Mesendoderm (in vitro differentiated cells): ENCODE data around the gene SPEG.

Experiments used
- DNase-seq: peaks from one replicate; pipeline ENCODE4 v3.0.0; 2013
- H2AK5ac ChIP-seq: 2 replicates; pipeline ENCODE4 v1.6.1; 2013; ENCODE audit warnings: low read length, inconsistent platforms
- H2BK120ac ChIP-seq: 2 replicates; pipeline ENCODE4 v1.6.1; 2013; ENCODE audit warnings: low read depth, mild to moderate bottlenecking, low read length, moderate library complexity, mixed read lengths
- H2BK15ac ChIP-seq: replicated peaks from 2 replicates; pipeline ENCODE4 v1.6.1; 2013; ENCODE audit warnings: low read depth, mild to moderate bottlenecking, moderate library complexity
- H2BK5ac ChIP-seq: 2 replicates; pipeline ENCODE4 v1.6.1; 2013; ENCODE audit warnings: low read length, inconsistent platforms
- H3K18ac ChIP-seq: 2 replicates; pipeline ENCODE4 v1.6.1; 2013; ENCODE audit warnings: mild to moderate bottlenecking, low read length, mixed read lengths
- H3K23ac ChIP-seq: one replicate; pipeline ENCODE4 v1.6.1; 2013; ENCODE audit warnings: low read length
- H3K27ac ChIP-seq: 2 replicates; pipeline ENCODE4 v1.5.1; 2013; ENCODE audit warnings: low read depth, mild to moderate bottlenecking, inconsistent platforms, low read length, moderate library complexity
- H3K27me3 ChIP-seq: 2 replicates; pipeline ENCODE4 v1.6.1; 2013; ENCODE audit warnings: low read length, control low read depth, mild to moderate bottlenecking, inconsistent platforms; ENCODE audit not compliant: insufficient read depth, poor library complexity
- H3K36me3 ChIP-seq: 2 replicates; pipeline ENCODE4 v1.6.1; 2013; ENCODE audit warnings: low read length, inconsistent platforms; ENCODE audit not compliant: control insufficient read depth, insufficient read depth
- H3K4ac ChIP-seq: one replicate; pipeline ENCODE4 v1.6.1; 2013; ENCODE audit warnings: low read depth, mild to moderate bottlenecking, low read length, moderate library complexity
- H3K4me1 ChIP-seq: 2 replicates; pipeline ENCODE4 v1.6.1; 2013; ENCODE audit warnings: low read depth, low read length, inconsistent platforms; ENCODE audit not compliant: control insufficient read depth
- H3K4me2 ChIP-seq: 2 replicates; pipeline ENCODE4 v1.6.1; 2013; ENCODE audit warnings: low read length
- H3K4me3 ChIP-seq: 2 replicates; pipeline ENCODE4 v1.5.1; 2013; ENCODE audit warnings: mild to moderate bottlenecking, low read length
- H3K56ac ChIP-seq: one replicate; pipeline ENCODE4 v1.6.1; 2013; ENCODE audit warnings: low read length
- H3K79me1 ChIP-seq: 2 replicates; pipeline ENCODE4 v1.6.1; 2013; ENCODE audit warnings: low read length, inconsistent platforms
- H3K79me2 ChIP-seq: 2 replicates; pipeline ENCODE4 v1.6.1; 2013; ENCODE audit warnings: mild to moderate bottlenecking, low read length; ENCODE audit not compliant: control insufficient read depth, insufficient read depth
- H3K9ac ChIP-seq: 2 replicates; pipeline ENCODE4 v1.6.1; 2013; ENCODE audit warnings: low read length, inconsistent platforms
- H4K5ac ChIP-seq: one replicate; pipeline ENCODE4 v1.6.1; 2013; ENCODE audit warnings: low read length
- H4K8ac ChIP-seq: one replicate; pipeline ENCODE4 v1.6.1; 2013; ENCODE audit warnings: low read depth, mild to moderate bottlenecking, control low read depth, low read length, moderate library complexity
- WGBS: extraction: QIAGEN DNeasy Blood & Tissue Kit; methylation state at CpG from one replicate; pipeline ENCODE4 v1.1.7; 2013; ENCODE audit warnings: low lambda C conversion rate, missing lambda C conversion rate; ENCODE audit not compliant: insufficient coverage; ENCODE audit errors: extremely low coverage; 5-methylcytosine and 5-hydroxymethylcytosine counted together

The SPEG gene

GRCh38 chr2:219506153-219506801, 71.6 kb downstream of the SPEG start:
- H2BK15ac ChIP-seq: no peak overlapping the region
- WGBS: no CpG with 5 or more reads among the region's 23 CpGs
- no peak for DNase-seq
- H2BK120ac ChIP-seq: no peak overlapping the region
- no peak overlapping the region for H3K27ac ChIP-seq
- H3K56ac ChIP-seq: peak overlapping the region; percentile 67
- H2BK5ac ChIP-seq: no peak overlapping the region
- no peak overlapping the region for H3K4me3 ChIP-seq
- no peak overlapping the region for H4K5ac ChIP-seq
- no peak overlapping the region for H3K23ac ChIP-seq
- peaks cover 2% of the 10 kb centered on the region for H3K27me3 ChIP-seq
- H3K79me2 ChIP-seq: no peaks in the 10 kb centered on the region
- H3K4me2 ChIP-seq: no peak overlapping the region
- peaks cover 5% of the 10 kb centered on the region for H3K4me1 ChIP-seq
- no peaks in the 10 kb centered on the region for H3K79me1 ChIP-seq
- H3K9ac ChIP-seq: peak overlapping the region; percentile 40
- H3K18ac ChIP-seq: no peak overlapping the region
- H3K36me3 ChIP-seq: no peaks in the 10 kb centered on the region
- H4K8ac ChIP-seq: no peak overlapping the region
- H2AK5ac ChIP-seq: no peak overlapping the region
- H3K4ac ChIP-seq: no peak overlapping the region

GRCh38 chr2:219506802-219507526, 72.3 kb downstream of the SPEG start:
- no peak for DNase-seq
- H3K18ac ChIP-seq: no peak overlapping the region
- no peak overlapping the region for H2BK120ac ChIP-seq
- no peaks in the 10 kb centered on the region for H3K79me2 ChIP-seq
- no peak overlapping the region for H3K27ac ChIP-seq
- no peaks in the 10 kb centered on the region for H3K79me1 ChIP-seq
- H3K56ac ChIP-seq: peak overlapping the region; percentile 67
- H3K36me3 ChIP-seq: no peaks in the 10 kb centered on the region
- no peak overlapping the region for H3K4me2 ChIP-seq
- H2BK5ac ChIP-seq: no peak overlapping the region
- peaks cover 5% of the 10 kb centered on the region for H3K4me1 ChIP-seq
- H4K8ac ChIP-seq: no peak overlapping the region
- no peak overlapping the region for H2BK15ac ChIP-seq
- H3K23ac ChIP-seq: no peak overlapping the region
- H4K5ac ChIP-seq: no peak overlapping the region
- no peak overlapping the region for H2AK5ac ChIP-seq
- no peak overlapping the region for H3K4me3 ChIP-seq
- WGBS: no CpG with 5 or more reads among the region's 17 CpGs
- peaks cover 7% of the 10 kb centered on the region for H3K27me3 ChIP-seq
- H3K9ac ChIP-seq: peak overlapping the region; percentile 48
- H3K4ac ChIP-seq: no peak overlapping the region

- H4K8ac ChIP-seq: no peak overlapping the region
- no peak overlapping the region for H3K4me2 ChIP-seq
- H3K56ac ChIP-seq: no peak overlapping the region
- H2AK5ac ChIP-seq: no peak overlapping the region
- no peaks in the 10 kb centered on the region for H3K79me2 ChIP-seq
- no peaks in the 10 kb centered on the region for H3K36me3 ChIP-seq
- no peak overlapping the region for H3K27ac ChIP-seq
- no peak overlapping the region for H3K4me3 ChIP-seq
- DNase-seq: no peak
- no peak overlapping the region for H4K5ac ChIP-seq
- peaks cover 5% of the 10 kb centered on the region for H3K4me1 ChIP-seq
- H2BK5ac ChIP-seq: no peak overlapping the region
- H3K18ac ChIP-seq: no peak overlapping the region
- no peak overlapping the region for H3K4ac ChIP-seq
- no peak overlapping the region for H2BK15ac ChIP-seq
- no peaks in the 10 kb centered on the region for H3K79me1 ChIP-seq
- H3K9ac ChIP-seq: no peak overlapping the region
- H2BK120ac ChIP-seq: no peak overlapping the region
- peaks cover 11% of the 10 kb centered on the region for H3K27me3 ChIP-seq
- H3K23ac ChIP-seq: no peak overlapping the region
- WGBS: no CpG with 5 or more reads among the region's 8 CpGs
Measured at GRCh38 chr2:219507581-219508443, 73.2 kb downstream of the SPEG start.

GRCh38 chr2:219508444-219508734, 73.7 kb downstream of the SPEG start:
- WGBS: no CpG with 5 or more reads among the region's 4 CpGs

GRCh38 chr2:219508971-219509779, 74.5 kb downstream of the SPEG start:
- Histone ChIP-seq H3K4me1 (peaks cover 7% of the 10 kb centered on the region), H3K4me3 (no peak overlapping the region), H3K27ac (no peak overlapping the region), H2BK5ac (no peak overlapping the region), H3K4ac (no peak overlapping the region), H3K79me2 (no peaks in the 10 kb centered on the region), H3K36me3 (no peaks in the 10 kb centered on the region), H3K9ac (peak overlapping the region; percentile 29), H4K8ac (no peak overlapping the region), H3K79me1 (no peaks in the 10 kb centered on the region), H3K18ac (no peak overlapping the region), H3K23ac (no peak overlapping the region), H2BK15ac (no peak overlapping the region), H3K4me2 (peak overlapping the region; percentile 20), H3K56ac (peak overlapping the region; percentile 80), H2AK5ac (no peak overlapping the region), H3K27me3 (peaks cover 23% of the 10 kb centered on the region), H2BK120ac (peak overlapping the region; percentile 29), H4K5ac (no peak overlapping the region)
- DNase-seq: no peak
- no CpG with 5 or more reads among the region's 14 CpGs for WGBS

More at GRCh38 chr2:219508444-219508734, 73.7 kb downstream of the SPEG start:
- no peak overlapping the region for H3K4me2 ChIP-seq
- no peak overlapping the region for H2BK120ac ChIP-seq
- H3K9ac ChIP-seq: no peak overlapping the region
- H3K18ac ChIP-seq: no peak overlapping the region
- H3K36me3 ChIP-seq: no peaks in the 10 kb centered on the region
- peaks cover 15% of the 10 kb centered on the region for H3K27me3 ChIP-seq
- DNase-seq: no peak
- no peak overlapping the region for H4K8ac ChIP-seq
- no peak overlapping the region for H4K5ac ChIP-seq
- no peak overlapping the region for H3K56ac ChIP-seq
- no peak overlapping the region for H3K27ac ChIP-seq
- H3K79me1 ChIP-seq: no peaks in the 10 kb centered on the region
- no peak overlapping the region for H3K4ac ChIP-seq
- no peak overlapping the region for H2BK15ac ChIP-seq
- H3K4me3 ChIP-seq: no peak overlapping the region
- H2AK5ac ChIP-seq: no peak overlapping the region
- H3K4me1 ChIP-seq: peaks cover 5% of the 10 kb centered on the region
- no peak overlapping the region for H3K23ac ChIP-seq
- no peaks in the 10 kb centered on the region for H3K79me2 ChIP-seq
- H2BK5ac ChIP-seq: no peak overlapping the region
